Gastroesophageal sphincter (tissue), 4 donors: ENCODE data around the gene ACOT11. TPM values are rescaled to one million over a fixed set of nuclear protein-coding genes. Genes with fewer than 3 reads are reported as not detected.
"Not testable (repeated sequence)": the region's sequence is repeated elsewhere in the genome, so short reads cannot be mapped to it uniquely, and the experiment has no call there.

ENCODE experiments used
- ATAC-seq: fragments of 150-250 bp; one replicate; pipeline ENCODE4 v1.9.1; 2016; ENCODE audit warnings: mild to moderate bottlenecking, moderate library complexity
- H3K27ac ChIP-seq, 4 donors: fragments of 200-600 bp; sonication (generic) in 3 of 4; 1 replicate in 3 of 4; 2 replicates in 1 of 4; pipeline ENCODE4 v1.5.1; 2016 to 2019
- H3K27me3 ChIP-seq: fragments of 200-600 bp; sonication (generic); one replicate; pipeline ENCODE4 v1.5.1; 2019
- H3K36me3 ChIP-seq, 2 donors: fragments of 200-600 bp; sonication (generic); one replicate each; pipeline ENCODE4 v1.5.1; 2019; ENCODE audit warnings: control low read depth in 1 of 2
- H3K4me1 ChIP-seq, 3 donors: fragments of 200-600 bp; sonication (generic); 1 replicate in 2 of 3; 2 replicates in 1 of 3; pipeline ENCODE4 v1.5.1; 2016 to 2019; ENCODE audit warnings: control low read depth in 2 of 3
- H3K4me3 ChIP-seq, 2 donors: fragments of 200-600 bp; sonication (generic); one replicate each; pipeline ENCODE4 v1.5.1; 2019; ENCODE audit warnings: mild to moderate bottlenecking in 1 of 2, moderate library complexity in 1 of 2
- H3K9me3 ChIP-seq, 3 donors: fragments of 200-600 bp; sonication (generic); one replicate each; pipeline ENCODE4 v1.5.1; 2017 to 2019; ENCODE audit warnings: control low read depth in 2 of 3
- CTCF ChIP-seq, 4 experiments: fragments of 200-600 bp in 2 of 4; fragments of 450-650 bp in 2 of 4; sonication (generic) in 1 of 4; IDR thresholded peaks; one replicate each; pipeline ENCODE4 v1.5.1; 2017 to 2019; ENCODE audit warnings: antibody characterized with exemption in 4 of 4, mild to moderate bottlenecking in 2 of 4, moderate library complexity in 2 of 4
- EP300 ChIP-seq: sonication (generic); formaldehyde crosslinking; IDR thresholded peaks from one replicate; pipeline ENCODE4 v1.6.1; 2017; ENCODE audit warnings: antibody characterized with exemption, mild to moderate bottlenecking
- POLR2A ChIP-seq, 2 donors: fragments of 450-650 bp; IDR thresholded peaks; one replicate each; pipeline ENCODE4 v1.6.1; 2017; ENCODE audit warnings: antibody characterized with exemption in 2 of 2, mild to moderate bottlenecking in 2 of 2, moderate library complexity in 1 of 2
- POLR2AphosphoS5 ChIP-seq: sonication (generic); formaldehyde crosslinking; IDR thresholded peaks from one replicate; pipeline ENCODE4 v1.6.1; 2017; ENCODE audit warnings: antibody characterized with exemption
- WGBS, 2 donors: methylation state at CpG; one replicate each; pipeline ENCODE4 v1.1.5; 2018; ENCODE audit warnings: low coverage in 1 of 2; 5-methylcytosine and 5-hydroxymethylcytosine counted together
- total RNA-seq, 4 donors: library from RNA; depleted of rRNA; stranded (reverse); fragments of >200 nt; gene quantifications; one replicate each; pipeline ENCODE4 v1.1.0, GENCODE V29; 2016

ACOT11 gene
- total RNA-seq, 4 donors from 2014 or later: 4.4 to 40.5 (median 10.9) TPM

DNA sequence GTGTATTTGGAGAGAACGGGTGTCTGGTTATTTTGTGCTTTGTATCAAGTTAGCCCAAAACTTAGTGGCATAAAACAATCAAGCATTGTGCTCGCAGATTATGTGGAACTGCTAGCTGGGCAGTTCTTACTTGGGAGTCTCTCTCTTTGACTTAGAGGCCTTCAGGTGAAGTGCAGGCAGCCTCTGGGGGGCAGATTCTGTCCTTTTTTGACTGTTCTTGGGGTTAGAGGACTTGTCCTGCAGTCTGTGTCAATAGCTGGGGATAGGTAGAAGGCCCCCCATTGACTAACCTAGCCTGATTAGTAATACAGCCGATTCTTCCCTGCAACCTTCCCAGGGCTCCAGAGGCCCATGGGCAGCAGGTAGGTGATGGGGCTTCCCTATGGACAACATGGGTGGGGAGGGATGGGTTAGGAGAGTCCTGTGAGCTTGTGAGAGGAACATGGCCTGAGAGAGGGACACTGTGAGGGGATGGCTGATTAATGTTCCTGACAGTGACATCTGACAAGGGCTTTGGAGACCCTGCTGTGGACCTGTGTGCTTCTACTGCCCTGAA lies 37.2 kb upstream of the ACOT11 start:
- no peaks in the 10 kb centered on the region for H3K9me3 ChIP-seq
- 76 to 87% methylated on average over 2 of the region's 3 CpGs for WGBS, 2 donors
- H3K4me1 ChIP-seq: no peaks in the 10 kb centered on the region
- H3K4me3 ChIP-seq: no peak overlapping the region
- no peak overlapping the region for H3K27ac ChIP-seq
- H3K27me3 ChIP-seq: no peaks in the 10 kb centered on the region
- ATAC-seq: no peak
- TF ChIP-seq EP300: no peak
- H3K36me3 ChIP-seq: no peaks in the 10 kb centered on the region

GRCh38 chr1:54513921-54514580 lies 34.0 kb upstream of the ACOT11 start:
- WGBS, 2 donors: 85 to 89% methylated on average over 4 to 5 of the region's 24 CpGs
- H3K9me3 ChIP-seq, ATAC-seq, H3K4me1 ChIP-seq, H3K27me3 ChIP-seq, H3K4me3 ChIP-seq, H3K27ac ChIP-seq, H3K36me3 ChIP-seq: not testable (repeated sequence)

DNA sequence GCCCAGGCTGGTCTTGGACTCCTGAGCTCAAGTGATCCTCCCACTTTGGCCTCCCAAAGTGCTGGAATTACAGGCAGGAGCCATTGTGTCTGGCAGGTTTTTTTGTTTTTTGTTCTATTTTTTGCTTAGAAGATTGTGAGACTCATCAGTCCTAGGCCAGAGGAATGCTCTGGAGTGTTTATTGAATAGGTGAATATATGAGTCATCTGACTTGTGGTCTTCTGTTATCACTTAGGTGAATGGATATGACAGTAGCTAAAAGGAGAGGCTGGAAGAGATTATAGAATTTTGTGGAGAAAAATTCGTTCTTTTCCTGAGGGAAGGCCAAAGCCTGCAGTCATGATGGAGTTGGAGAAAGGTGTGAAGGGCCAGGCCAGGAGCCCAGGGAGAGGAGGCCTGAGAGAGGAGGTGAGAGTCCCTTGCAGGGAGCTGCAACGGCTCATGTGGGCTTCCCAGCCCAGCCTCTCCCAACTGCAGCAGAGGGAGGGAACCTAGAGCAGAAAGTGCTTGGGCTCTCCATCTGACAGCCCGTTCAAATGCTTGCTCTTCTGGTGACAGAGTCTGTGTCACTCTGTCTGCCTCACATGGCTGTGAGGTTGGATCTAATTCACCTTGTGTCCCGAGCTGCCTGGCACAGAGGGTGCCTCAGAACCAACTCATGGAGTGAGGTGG lies 31.6 kb upstream of the ACOT11 start:
- Histone ChIP-seq H3K9me3 (no peaks in the 10 kb centered on the region), H3K4me1 (no peaks in the 10 kb centered on the region), H3K27me3 (no peaks in the 10 kb centered on the region), H3K4me3 (no peak overlapping the region), H3K27ac (no peak overlapping the region), H3K36me3 (no peaks in the 10 kb centered on the region)
- no peak for ATAC-seq
- TF ChIP-seq POLR2AphosphoS5: no peak
- 49 to 54% methylated on average over 2 to 3 of the region's 4 CpGs for WGBS, 2 donors

DNA sequence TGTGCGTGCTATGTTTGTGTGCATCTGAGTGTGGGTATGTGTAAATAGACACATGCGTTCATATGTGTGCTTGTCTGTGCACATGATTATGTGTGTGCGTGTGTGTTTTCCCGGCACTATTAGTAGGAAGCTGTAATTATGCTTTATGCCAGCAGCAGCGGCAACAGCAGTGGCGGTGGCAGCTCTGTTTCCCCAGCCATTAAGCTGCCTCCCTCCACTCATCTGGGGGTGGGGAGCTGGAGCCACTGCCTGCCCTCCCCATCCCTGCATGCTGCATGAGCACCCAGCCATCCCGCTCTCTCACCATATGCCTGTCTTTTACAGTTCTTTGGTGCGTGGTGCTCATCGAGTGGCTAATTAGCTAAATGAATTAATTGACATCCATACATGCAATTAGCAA lies 30.5 kb upstream of the ACOT11 start:
- no peaks in the 10 kb centered on the region for H3K36me3 ChIP-seq
- no peaks in the 10 kb centered on the region for H3K4me1 ChIP-seq
- no peak overlapping the region for H3K27ac ChIP-seq
- H3K9me3 ChIP-seq: no peaks in the 10 kb centered on the region
- TF ChIP-seq CTCF (IDR thresholded peaks at IDR 0.05) (no peak), EP300 (no peak), POLR2A (IDR thresholded peaks at IDR 0.05) (no peak), POLR2AphosphoS5 (no peak)
- no peaks in the 10 kb centered on the region for H3K27me3 ChIP-seq
- 52% methylated on average over 3 of the region's 9 CpGs; no CpG with 5 or more reads in 1 of the 2 donors for WGBS, 2 donors
- H3K4me3 ChIP-seq: no peak overlapping the region
- no peak for ATAC-seq

- WGBS, 2 donors: 83 to 91% methylated on average over 2 of the region's 2 CpGs
- H3K36me3 ChIP-seq: no peaks in the 10 kb centered on the region
- no peaks in the 10 kb centered on the region for H3K27me3 ChIP-seq
- ATAC-seq: no peak
- H3K27ac ChIP-seq: no peak overlapping the region
- H3K4me3 ChIP-seq: no peak overlapping the region
- no peak for TF ChIP-seq POLR2A (IDR thresholded peaks at IDR 0.05)
- TF ChIP-seq CTCF (IDR thresholded peaks at IDR 0.05): no peak
- no peak for TF ChIP-seq EP300
- no peak for TF ChIP-seq POLR2AphosphoS5
- no peaks in the 10 kb centered on the region for H3K9me3 ChIP-seq
- H3K4me1 ChIP-seq: no peaks in the 10 kb centered on the region
Observed at GRCh38 chr1:54518489-54518888, 29.5 kb upstream of the ACOT11 start.

- ATAC-seq: no peak
- no peaks in the 10 kb centered on the region for H3K27me3 ChIP-seq
- 69 to 88% methylated on average over 1 to 2 of the region's 5 CpGs for WGBS, 2 donors
- H3K27ac ChIP-seq: no peak overlapping the region
- no peaks in the 10 kb centered on the region for H3K4me1 ChIP-seq
- H3K4me3 ChIP-seq: no peak overlapping the region
- H3K9me3 ChIP-seq: no peaks in the 10 kb centered on the region
- H3K36me3 ChIP-seq: no peaks in the 10 kb centered on the region
- TF ChIP-seq POLR2A (IDR thresholded peaks at IDR 0.05) (no peak), EP300 (no peak), CTCF (IDR thresholded peaks at IDR 0.05) (no peak), POLR2AphosphoS5 (no peak)
Observed at GRCh38 chr1:54519709-54520108, 28.3 kb upstream of the ACOT11 start.
